ENCODE data around the gene GRIN2C. TPM values are rescaled to one million over a fixed set of nuclear protein-coding genes. Genes with fewer than 3 reads are reported as not detected.
A peak's percentile ranks its signal among the peaks of the same experiment; 100 is the strongest.

GRIN2C gene
- total and polyA plus RNA-seq, 9 of the 15 experiments (the other 6 are each of a cell fraction or from before 2014, with no cell fraction given) = under 0.01 to 0.33 (median 0.10) TPM; not detected in 2

DNA sequence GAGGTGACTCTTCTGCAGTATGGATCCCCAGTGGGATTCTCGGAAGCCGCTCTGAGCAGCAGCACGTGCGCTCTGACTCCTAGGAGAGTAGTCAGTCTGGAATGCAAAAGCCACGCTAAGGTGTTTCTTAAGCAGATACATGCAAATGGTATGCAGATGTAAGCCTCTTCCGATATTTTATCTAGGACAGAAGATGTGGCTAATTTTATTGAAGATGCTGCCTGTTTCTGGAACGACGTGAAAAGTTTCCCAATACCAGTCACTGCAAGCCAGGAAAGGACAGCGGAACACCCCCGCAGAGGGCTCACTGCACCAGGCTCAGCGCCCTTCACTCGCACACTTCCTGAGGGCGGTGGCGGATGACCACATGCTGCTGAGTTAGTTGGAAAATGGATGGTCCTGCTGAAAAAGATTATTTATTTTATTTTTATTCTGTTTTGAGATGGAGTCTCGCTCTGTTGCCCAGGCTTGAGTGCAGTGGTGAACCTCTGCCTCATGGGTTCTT is 23.6 kb upstream of the GRIN2C start:
- no peak for FAIRE-seq
- CTCF ChIA-PET (ENCODE audit: low intra/inter-chr PET ratio) = no interaction called here

More for the DNA sequence above, 23.6 kb upstream of the GRIN2C start:
- whole genome bisulfite sequencing (ENCODE audit: insufficient coverage, low coverage, missing lambda C conversion rate) = 70% methylated on average over 15 of the region's 15 CpGs
- POLR2A ChIA-PET = interaction anchor here (1.0 kb wide), 1 partner anchor 13 kb away, joined by 5 read pairs; no protein-coding TSS in a partner anchor
- intact Hi-C loops (cut with micrococcal nuclease) = no loop called here
- Histone ChIP-seq H4K20me1 (replicated peaks; ENCODE audit: control insufficient read depth, insufficient read depth, low read length) (no peaks in the 10 kb centered on the region), H2AFZ (ENCODE audit: low read depth, low read length) (no peak overlapping the region), H3K4me1 (replicated peaks in 1 of 2; ENCODE audit: control insufficient read depth in 2 of 2, insufficient read depth in 2 of 2, low read length in 2 of 2) (peaks cover 3 to 11% of the 10 kb centered on the region in 2 experiments), H3K4me3 (no peak overlapping the region), H3K4me2 (ENCODE audit: insufficient read depth, low read length) (no peak overlapping the region), H3K36me3 (ENCODE audit: control insufficient read depth, insufficient read depth, low read length) (no peaks in the 10 kb centered on the region), H3K9ac (ENCODE audit: insufficient read depth in 1 of 2, low read depth in 2 of 2, low read length in 2 of 2) (peak overlapping the region in 1 of 2 experiments; percentile 68; a peak in 2 of 4 replicates), H3K27ac (ENCODE audit: extremely low read depth, low read depth, low read length) (no peak overlapping the region), H3K79me2 (ENCODE audit: control insufficient read depth, insufficient read depth, low read length) (no peaks in the 10 kb centered on the region), H3K27me3 (ENCODE audit: control insufficient read depth in 2 of 2, insufficient read depth in 2 of 2, low read length in 2 of 2) (no peaks in the 10 kb centered on the region), H3K9me1 (ENCODE audit: control insufficient read depth, insufficient read depth, low read length) (no peaks in the 10 kb centered on the region), H3K9me3 (replicated peaks; ENCODE audit: control insufficient read depth, insufficient read depth, low read depth, low read length) (no peaks in the 10 kb centered on the region)
- TF ChIP-seq LCOR (CRISPR knock-in tag; IDR thresholded peaks at IDR 0.05) (no peak), FOXK1 (CRISPR knock-in tag; IDR thresholded peaks at IDR 0.05; ENCODE audit: borderline replicate concordance) (no peak), JUND (IDR thresholded peaks at IDR 0.05; ENCODE audit: borderline replicate concordance, low read depth, low read length) (no peak), JUND (tag; IDR thresholded peaks at IDR 0.05; ENCODE audit: borderline replicate concordance, low read depth, low read length) (no peak), NONO (IDR thresholded peaks at IDR 0.05; ENCODE audit: low read depth in 2 of 2, low read length in 1 of 2) (no peak), KAT2B (IDR thresholded peaks at IDR 0.05; ENCODE audit: low read depth, low read length) (no peak), SRSF7 (optimal IDR thresholded peaks at IDR 0.05; ENCODE audit: low read depth, low read length) (no peak), ZNF75A (CRISPR knock-in tag; IDR thresholded peaks at IDR 0.05) (no peak), DDX20 (tag; IDR thresholded peaks at IDR 0.05; ENCODE audit: low read depth) (no peak), C11orf30 (IDR thresholded peaks at IDR 0.05; ENCODE audit: low read depth) (no peak)
- TF ChIP-seq, protein P1, sequence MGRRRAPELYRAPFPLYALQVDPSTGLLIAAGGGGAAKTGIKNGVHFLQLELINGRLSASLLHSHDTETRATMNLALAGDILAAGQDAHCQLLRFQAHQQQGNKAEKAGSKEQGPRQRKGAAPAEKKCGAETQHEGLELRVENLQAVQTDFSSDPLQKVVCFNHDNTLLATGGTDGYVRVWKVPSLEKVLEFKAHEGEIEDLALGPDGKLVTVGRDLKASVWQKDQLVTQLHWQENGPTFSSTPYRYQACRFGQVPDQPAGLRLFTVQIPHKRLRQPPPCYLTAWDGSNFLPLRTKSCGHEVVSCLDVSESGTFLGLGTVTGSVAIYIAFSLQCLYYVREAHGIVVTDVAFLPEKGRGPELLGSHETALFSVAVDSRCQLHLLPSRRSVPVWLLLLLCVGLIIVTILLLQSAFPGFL (CRISPR knock-in tag; IDR thresholded peaks at IDR 0.05) = no peak
- TF ChIP-seq, protein P2, sequence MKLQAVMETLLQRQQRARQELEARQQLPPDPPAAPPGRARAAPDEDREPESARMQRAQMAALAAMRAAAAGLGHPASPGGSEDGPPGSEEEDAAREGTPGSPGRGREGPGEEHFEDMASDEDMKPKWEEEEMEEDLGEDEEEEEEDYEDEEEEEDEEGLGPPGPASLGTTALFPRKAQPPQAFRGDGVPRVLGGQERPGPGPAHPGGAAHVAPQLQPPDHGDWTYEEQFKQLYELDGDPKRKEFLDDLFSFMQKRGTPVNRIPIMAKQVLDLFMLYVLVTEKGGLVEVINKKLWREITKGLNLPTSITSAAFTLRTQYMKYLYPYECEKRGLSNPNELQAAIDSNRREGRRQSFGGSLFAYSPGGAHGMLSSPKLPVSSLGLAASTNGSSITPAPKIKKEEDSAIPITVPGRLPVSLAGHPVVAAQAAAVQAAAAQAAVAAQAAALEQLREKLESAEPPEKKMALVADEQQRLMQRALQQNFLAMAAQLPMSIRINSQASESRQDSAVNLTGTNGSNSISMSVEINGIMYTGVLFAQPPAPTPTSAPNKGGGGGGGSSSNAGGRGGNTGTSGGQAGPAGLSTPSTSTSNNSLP (IDR thresholded peaks at IDR 0.05; ENCODE audit: borderline replicate concordance, low read depth, low read length) = no peak
- DNase-seq (ENCODE audit: extremely low read depth in 1 of 4, low spot score in 3 of 4) = no peak
- in situ Hi-C loops (cut with MboI) = no loop called here
- no peak for ATAC-seq
- BruUV-seq (replicated peaks) = no TSS peak

Data from K562 (cell line).